ENCODE results near the gene THAP8. TPM values are rescaled to one million over a fixed set of nuclear protein-coding genes. Genes with fewer than 3 reads are reported as not detected.
A peak's percentile ranks its signal among the peaks of the same experiment; 100 is the strongest.

THAP8 gene
- total and polyA plus RNA-seq, 2 of the 13 experiments (the other 11 are each of a cell fraction or from before 2014, with no cell fraction given): 1.7 to 3.7 TPM

- TF ChIP-seq ELK4 (CRISPR knock-in tag; IDR thresholded peaks at IDR 0.05; ENCODE audit: borderline replicate concordance): no peak
- TF ChIP-seq PLSCR1 (CRISPR knock-in tag; IDR thresholded peaks at IDR 0.05; ENCODE audit: borderline replicate concordance): no peak
- TF ChIP-seq GTF2F1 (IDR thresholded peaks at IDR 0.05; ENCODE audit: low read length): peak; percentile 72; the same call in 1 of the 2 replicates
- peak; percentile 93 for TF ChIP-seq YEATS2 (CRISPR knock-in tag; IDR thresholded peaks at IDR 0.05; ENCODE audit: borderline replicate concordance)
- peak; percentile 73 for TF ChIP-seq HNF4A (CRISPR knock-in tag; IDR thresholded peaks at IDR 0.05)
- TF ChIP-seq ZNF10 (CRISPR knock-in tag; IDR thresholded peaks at IDR 0.05; ENCODE audit: borderline replicate concordance, low read depth): no peak
- TF ChIP-seq HIC2 (CRISPR knock-in tag; IDR thresholded peaks at IDR 0.05; ENCODE audit: low read depth): 0 out of 2 replicates have a peak, but pooled peaks have one; percentile 45
- peak; percentile 93 for TF ChIP-seq MXD1 (CRISPR knock-in tag; IDR thresholded peaks at IDR 0.05)
- no peak for TF ChIP-seq MTF1 (CRISPR knock-in tag; IDR thresholded peaks at IDR 0.05)
- TF ChIP-seq ZBTB33 (CRISPR knock-in tag; IDR thresholded peaks at IDR 0.05): no peak; the same call in 1 of the 2 replicates
- 0 out of 2 replicates have a peak, but pooled peaks have one; percentile 72 for TF ChIP-seq ZNF451 (CRISPR knock-in tag; IDR thresholded peaks at IDR 0.05)
- peak; percentile 70 for TF ChIP-seq FOXA3 (CRISPR knock-in tag; IDR thresholded peaks at IDR 0.05)
- no peak for TF ChIP-seq JUNB (CRISPR knock-in tag; IDR thresholded peaks at IDR 0.05; ENCODE audit: borderline replicate concordance)
- no peak for TF ChIP-seq TSC22D2 (CRISPR knock-in tag; IDR thresholded peaks at IDR 0.05; ENCODE audit: borderline replicate concordance)
- no peak for TF ChIP-seq U2AF2 (IDR thresholded peaks at IDR 0.05; ENCODE audit: low read depth, low read length)
- TF ChIP-seq CC2D1A (CRISPR knock-in tag; IDR thresholded peaks at IDR 0.05): no peak
- TF ChIP-seq ZXDC (CRISPR knock-in tag; IDR thresholded peaks at IDR 0.05): no peak
- no peak; the same call in 1 of the 2 replicates for TF ChIP-seq CEBPB (IDR thresholded peaks at IDR 0.05; ENCODE audit: borderline replicate concordance, low read depth, low read length)
- peak; percentile 53; the same call in 1 of the 2 replicates for TF ChIP-seq ZNF33B (CRISPR knock-in tag; IDR thresholded peaks at IDR 0.05)
- TF ChIP-seq ZNF432 (CRISPR knock-in tag; IDR thresholded peaks at IDR 0.05; ENCODE audit: borderline replicate concordance): no peak
- peak; percentile 86 for TF ChIP-seq KAT8 (CRISPR knock-in tag; IDR thresholded peaks at IDR 0.05)
These were observed at the start of gene THAP8 (continued) for GRCh38 chr19:36054119-36054732.
